HG03196 (cell line): Measurements from ENCODE around the gene PCSK6.
A peak's percentile ranks its signal among the peaks of the same experiment; 100 is the strongest.
"Not testable (repeated sequence)": the region's sequence is repeated elsewhere in the genome, so short reads cannot be mapped to it uniquely, and the experiment has no call there.

Experiments used
- ATAC-seq: cut with Tn5 transposase; IDR thresholded peaks from one replicate; pipeline ENCODE4 v1.9.1; 2021; ENCODE audit not compliant: unreplicated experiment

PCSK6 gene

GRCh38 chr15:101407439-101407838, 82.1 kb downstream of the PCSK6 start:
- ATAC-seq: peak; percentile 98

- no peak for ATAC-seq
Observed at GRCh38 chr15:101406526-101407195, 82.8 kb downstream of the PCSK6 start.

GRCh38 chr15:101406036-101406435, 83.5 kb downstream of the PCSK6 start:
- no peak for ATAC-seq

GRCh38 chr15:101404245-101404644, 85.3 kb downstream of the PCSK6 start:
- no peak for ATAC-seq

GRCh38 chr15:101402883-101403282, 86.6 kb downstream of the PCSK6 start:
- not testable (repeated sequence) for ATAC-seq

GRCh38 chr15:101401286-101401685, 88.2 kb downstream of the PCSK6 start:
- ATAC-seq: no peak

- ATAC-seq: no peak
Observed at GRCh38 chr15:101399431-101399830, 90.1 kb downstream of the PCSK6 start.

- no peak for ATAC-seq
Observed at GRCh38 chr15:101398247-101398646, 91.3 kb downstream of the PCSK6 start.

- no peak for ATAC-seq
Observed at GRCh38 chr15:101397521-101398003, 91.9 kb downstream of the PCSK6 start.

- no peak for ATAC-seq
Observed at GRCh38 chr15:101396484-101397261, 92.8 kb downstream of the PCSK6 start.

GRCh38 chr15:101394654-101395053, 94.9 kb downstream of the PCSK6 start:
- no peak for ATAC-seq

GRCh38 chr15:101394056-101394630, 95.4 kb downstream of the PCSK6 start:
- ATAC-seq: no peak

- ATAC-seq: no peak
Observed at GRCh38 chr15:101393172-101393571, 96.3 kb downstream of the PCSK6 start.

- no peak for ATAC-seq
Observed at GRCh38 chr15:101391981-101392640, 97.4 kb downstream of the PCSK6 start.

- ATAC-seq: no peak
Observed at GRCh38 chr15:101391431-101391830, 98.1 kb downstream of the PCSK6 start.

GRCh38 chr15:101390462-101390861, 99.0 kb downstream of the PCSK6 start:
- no peak for ATAC-seq

GRCh38 chr15:101390060-101390459, 99.4 kb downstream of the PCSK6 start:
- no peak for ATAC-seq

GRCh38 chr15:101389362-101389761, 100.1 kb downstream of the PCSK6 start:
- no peak for ATAC-seq

- no peak for ATAC-seq
Observed at GRCh38 chr15:101388046-101388445, 101.5 kb downstream of the PCSK6 start.

GRCh38 chr15:101387574-101387973, 101.9 kb downstream of the PCSK6 start:
- no peak for ATAC-seq

GRCh38 chr15:101386967-101387366, 102.5 kb downstream of the PCSK6 start:
- no peak for ATAC-seq
